Measurements from ENCODE around the gene ARVCF. TPM values are rescaled to one million over a fixed set of nuclear protein-coding genes. Genes with fewer than 3 reads are reported as not detected.

Gene ARVCF
- total and polyA plus RNA-seq, 9 of the 15 experiments (the other 6 are each of a cell fraction or from before 2014, with no cell fraction given) = 0.03 to 97.4 (median 15.6) TPM

GRCh38 chr22:20024225-20024624 lies 7.6 kb upstream of the ARVCF start:
- Histone ChIP-seq H3K9ac (ENCODE audit: insufficient read depth in 1 of 2, low read depth in 2 of 2, low read length in 2 of 2) (peak overlapping the region; percentile 4 to 84), H3K9me3 (replicated peaks; ENCODE audit: control insufficient read depth, insufficient read depth, low read depth, low read length) (no peaks in the 10 kb centered on the region), H3K4me1 (replicated peaks in 1 of 2; ENCODE audit: control insufficient read depth in 2 of 2, insufficient read depth in 2 of 2, low read length in 2 of 2) (peaks cover 60 to 86% of the 10 kb centered on the region in 2 experiments), H3K4me2 (ENCODE audit: insufficient read depth, low read length) (peak overlapping the region; percentile 68), H3K4me3 (no peak overlapping the region), H3K79me2 (ENCODE audit: control insufficient read depth, insufficient read depth, low read length) (peaks cover 77% of the 10 kb centered on the region), H3K27me3 (ENCODE audit: control insufficient read depth in 2 of 2, insufficient read depth in 2 of 2, low read length in 2 of 2) (no peaks in the 10 kb centered on the region; a peak in 1 of 5 replicates), H3K9me1 (ENCODE audit: control insufficient read depth, insufficient read depth, low read length) (peaks cover 25% of the 10 kb centered on the region), H4K20me1 (replicated peaks; ENCODE audit: control insufficient read depth, insufficient read depth, low read length) (peaks cover 44% of the 10 kb centered on the region), H3K27ac (ENCODE audit: extremely low read depth, low read depth, low read length) (peak overlapping the region; percentile 1; the same call in 2 of the 3 replicates), H2AFZ (ENCODE audit: low read depth, low read length) (no peak overlapping the region), H3K36me3 (ENCODE audit: control insufficient read depth, insufficient read depth, low read length) (peaks cover 53% of the 10 kb centered on the region)
- intact Hi-C loops (cut with micrococcal nuclease) (loop anchor here (5.0 to 10.0 kb wide), 3 partner anchors 37 to 609 kb away; partner anchors contain the start of genes GNB1L and RTL10), in situ Hi-C loops (cut with MboI) (no loop called here)
- no peak for ATAC-seq
- peak in 1 of 4 experiments; percentile 69 for DNase-seq (ENCODE audit: extremely low read depth in 1 of 4, low spot score in 3 of 4)
- 59% methylated on average over 13 of the region's 13 CpGs for WGBS (ENCODE audit: insufficient coverage, low coverage, missing lambda C conversion rate)
- no peak for FAIRE-seq
- BruUV-seq (replicated peaks) = no TSS peak
- CTCF ChIA-PET (ENCODE audit: low intra/inter-chr PET ratio) = interaction anchor here (2.3 kb wide), 1 partner anchor 53 kb away, joined by 7 read pairs; no protein-coding TSS in a partner anchor
- POLR2A ChIA-PET = interaction anchor here (0.5 to 7.9 kb wide), 11 partner anchors 10 to 1966 kb away, joined by 3 to 120 read pairs (median 4); partner anchors contain the start of gene DGCR8
- TF ChIP-seq C11orf30 (IDR thresholded peaks at IDR 0.05; ENCODE audit: low read depth) (no peak), MXI1 (IDR thresholded peaks at IDR 0.05; ENCODE audit: low read depth, low read length) (peak; percentile 66), E2F6 (IDR thresholded peaks at IDR 0.05; ENCODE audit: borderline replicate concordance in 1 of 2, extremely low read depth in 1 of 2, insufficient read depth in 1 of 2, insufficient read length in 1 of 2, low read depth in 1 of 2, low read length in 1 of 2, poor library complexity in 1 of 2, severe bottlenecking in 1 of 2) (peak in 1 of 2 experiments; percentile 52), CREM (IDR thresholded peaks at IDR 0.05; ENCODE audit: low read depth) (no peak), E2F3 (CRISPR knock-in tag; IDR thresholded peaks at IDR 0.05) (no peak), KDM5B (IDR thresholded peaks at IDR 0.05; ENCODE audit: insufficient replicate concordance, low read depth, low read length) (peak; percentile 13), MBD1 (CRISPR knock-in tag; IDR thresholded peaks at IDR 0.05) (no peak), MYC (IDR thresholded peaks at IDR 0.05; ENCODE audit: low read depth, low read length) (peak; percentile 8; the same call in 1 of the 2 replicates), MYC (CRISPR knock-in tag; IDR thresholded peaks at IDR 0.05; ENCODE audit: borderline replicate concordance, low read depth) (peak; percentile 51; the same call in 1 of the 2 replicates), ZNF143 (CRISPR knock-in tag; IDR thresholded peaks at IDR 0.05) (no peak), ZSCAN32 (CRISPR knock-in tag; IDR thresholded peaks at IDR 0.05) (no peak), GTF2A2 (tag; IDR thresholded peaks at IDR 0.05) (no peak), SAP30 (IDR thresholded peaks at IDR 0.05; ENCODE audit: borderline replicate concordance, insufficient read depth, low read depth, low read length, poor library complexity, severe bottlenecking) (no peak), ZNF644 (tag; IDR thresholded peaks at IDR 0.05; ENCODE audit: low read depth) (no peak), ATF1 (CRISPR knock-in tag; IDR thresholded peaks at IDR 0.05) (no peak), ATF1 (tag; IDR thresholded peaks at IDR 0.05) (peak; percentile 54; the same call in 1 of the 2 replicates), MXD1 (CRISPR knock-in tag; IDR thresholded peaks at IDR 0.05; ENCODE audit: borderline replicate concordance, poor library complexity, severe bottlenecking) (peak; percentile 65)
- TF ChIP-seq, protein P1, sequence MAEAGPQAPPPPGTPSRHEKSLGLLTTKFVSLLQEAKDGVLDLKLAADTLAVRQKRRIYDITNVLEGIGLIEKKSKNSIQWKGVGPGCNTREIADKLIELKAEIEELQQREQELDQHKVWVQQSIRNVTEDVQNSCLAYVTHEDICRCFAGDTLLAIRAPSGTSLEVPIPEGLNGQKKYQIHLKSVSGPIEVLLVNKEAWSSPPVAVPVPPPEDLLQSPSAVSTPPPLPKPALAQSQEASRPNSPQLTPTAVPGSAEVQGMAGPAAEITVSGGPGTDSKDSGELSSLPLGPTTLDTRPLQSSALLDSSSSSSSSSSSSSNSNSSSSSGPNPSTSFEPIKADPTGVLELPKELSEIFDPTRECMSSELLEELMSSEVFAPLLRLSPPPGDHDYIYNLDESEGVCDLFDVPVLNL (CRISPR knock-in tag; IDR thresholded peaks at IDR 0.05; ENCODE audit: low read depth) = no peak

Data from K562 (cell line).